ENCODE data around the gene RSPO1. TPM values are rescaled to one million over a fixed set of nuclear protein-coding genes. Genes with fewer than 3 reads are reported as not detected.

The RSPO1 gene
- total and polyA plus RNA-seq, 2 of the 4 experiments (the other 2 are of a cell fraction) = not detected

DNA sequence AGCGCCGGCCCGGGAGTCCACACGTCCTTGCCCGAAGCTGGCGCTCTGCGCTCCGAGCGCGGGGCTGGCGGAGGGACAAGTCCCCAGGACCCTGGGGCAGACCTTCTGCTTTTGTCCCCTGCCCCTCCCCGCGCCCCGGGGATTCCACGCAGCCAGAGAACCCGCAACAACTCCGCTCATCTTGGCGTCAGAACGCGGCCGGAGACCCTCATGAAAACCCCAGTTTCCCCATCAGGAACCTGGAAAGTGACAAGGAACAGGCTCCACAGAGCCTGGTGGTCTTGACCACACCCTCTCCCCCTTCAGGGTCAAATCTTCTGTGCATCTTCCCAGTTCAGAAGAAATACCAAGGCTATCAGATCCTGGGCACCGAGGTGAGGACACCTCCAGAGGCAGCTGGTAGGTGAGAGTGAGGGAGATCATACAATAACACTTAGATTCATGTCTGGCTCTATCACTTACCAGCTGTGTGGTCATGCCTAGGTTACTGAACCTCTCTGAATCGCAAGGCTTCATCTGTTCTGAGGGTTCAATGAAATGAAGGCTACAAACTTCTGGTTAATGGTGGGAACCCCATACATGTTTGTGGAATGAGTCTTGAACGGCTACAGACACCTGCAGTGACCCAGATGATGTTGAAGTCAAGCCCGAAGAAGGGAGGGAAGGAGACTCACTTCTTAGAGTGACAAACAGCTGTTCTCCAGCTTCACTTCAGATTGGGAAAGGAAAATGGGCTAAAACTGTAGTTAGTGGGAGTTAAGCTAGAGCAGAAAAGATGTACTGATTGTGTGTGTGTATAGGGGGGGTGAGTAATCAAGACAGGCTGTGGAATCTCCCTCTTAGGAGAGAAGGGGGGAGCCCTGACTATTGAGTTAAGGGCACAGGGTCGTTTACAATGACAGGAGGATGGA is 555 bp upstream of the RSPO1 start:
- Histone ChIP-seq H2BK5ac (ENCODE audit: low read depth, low read length, poor library complexity, severe bottlenecking) (no peak overlapping the region), H3K4ac (ENCODE audit: low read depth, low read length) (no peak overlapping the region), H3K9me1 (ENCODE audit: insufficient read depth, low read length) (no peaks in the 10 kb centered on the region), H2BK20ac (ENCODE audit: low read depth, low read length) (no peak overlapping the region), H3K14ac (replicated peaks; ENCODE audit: low read depth, low read length) (no peak overlapping the region), H3K4me3 (ENCODE audit: insufficient read depth, low read depth, low read length) (no peak overlapping the region), H3K9ac (ENCODE audit: low read depth, low read length) (no peak overlapping the region), H3K79me1 (ENCODE audit: low read depth in 1 of 2, low read length in 2 of 2) (no peaks in the 10 kb centered on the region), H4K20me1 (ENCODE audit: insufficient read depth, low read length) (no peaks in the 10 kb centered on the region), H3K4me1 (ENCODE audit: control insufficient read depth, insufficient read depth, low read length) (no peaks in the 10 kb centered on the region), H3K27ac (ENCODE audit: insufficient read depth, low read length) (no peak overlapping the region), H4K91ac (ENCODE audit: insufficient read depth, low read depth, low read length) (no peak overlapping the region), H3K27me3 (ENCODE audit: control insufficient read depth, insufficient read depth, low read length) (peaks cover 79% of the 10 kb centered on the region), H2AFZ (replicated peaks; ENCODE audit: low read length, poor library complexity) (no peak overlapping the region), H2AK5ac (ENCODE audit: low read depth, low read length) (no peak overlapping the region), H4K8ac (ENCODE audit: low read depth in 2 of 2, low read length in 2 of 2) (no peak overlapping the region), H3K18ac (ENCODE audit: low read depth, low read length) (no peak overlapping the region), H3K56ac (ENCODE audit: extremely low read depth, insufficient read depth, low read length) (no peak overlapping the region), H3K36me3 (ENCODE audit: control insufficient read depth, insufficient read depth, low read length) (no peaks in the 10 kb centered on the region), H3K9me3 (ENCODE audit: control insufficient read depth, insufficient read depth, low read length) (no peaks in the 10 kb centered on the region), H2BK15ac (ENCODE audit: low read depth, low read length) (no peak overlapping the region), H3K4me2 (ENCODE audit: low read depth, low read length) (no peak overlapping the region; the same call in 1 of the 2 replicates), H2BK120ac (ENCODE audit: low read depth, low read length) (no peak overlapping the region), H2AK9ac (replicated peaks; ENCODE audit: low read depth, low read length, poor library complexity) (no peak overlapping the region), H3K23ac (ENCODE audit: low read depth, low read length) (no peak overlapping the region), H4K5ac (ENCODE audit: low read depth, low read length) (no peak overlapping the region)
- ChIA-PET POLR2A (ENCODE audit: unreplicated experiment) (no interaction called here), CTCF (no interaction called here)
- no peak for TF ChIP-seq NFE2L2 (IDR thresholded peaks at IDR 0.05; ENCODE audit: low read depth, low read length)
- TF ChIP-seq RCOR1 (IDR thresholded peaks at IDR 0.05; ENCODE audit: insufficient replicate concordance, low read length) = no peak
- no peak for TF ChIP-seq BHLHE40 (IDR thresholded peaks at IDR 0.05; ENCODE audit: low read depth, low read length)
- TF ChIP-seq CEBPB (IDR thresholded peaks at IDR 0.05; ENCODE audit: low read depth, low read length) = no peak
- TF ChIP-seq RAD21 (IDR thresholded peaks at IDR 0.05; ENCODE audit: low read length) = no peak
- TF ChIP-seq, protein P1, sequence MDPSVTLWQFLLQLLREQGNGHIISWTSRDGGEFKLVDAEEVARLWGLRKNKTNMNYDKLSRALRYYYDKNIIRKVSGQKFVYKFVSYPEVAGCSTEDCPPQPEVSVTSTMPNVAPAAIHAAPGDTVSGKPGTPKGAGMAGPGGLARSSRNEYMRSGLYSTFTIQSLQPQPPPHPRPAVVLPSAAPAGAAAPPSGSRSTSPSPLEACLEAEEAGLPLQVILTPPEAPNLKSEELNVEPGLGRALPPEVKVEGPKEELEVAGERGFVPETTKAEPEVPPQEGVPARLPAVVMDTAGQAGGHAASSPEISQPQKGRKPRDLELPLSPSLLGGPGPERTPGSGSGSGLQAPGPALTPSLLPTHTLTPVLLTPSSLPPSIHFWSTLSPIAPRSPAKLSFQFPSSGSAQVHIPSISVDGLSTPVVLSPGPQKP (IDR thresholded peaks at IDR 0.05; ENCODE audit: borderline replicate concordance, low read depth, low read length) = no peak
- TF ChIP-seq MAFK (IDR thresholded peaks at IDR 0.05; ENCODE audit: low read depth, low read length) = no peak
- in situ Hi-C loops (cut with MboI; ENCODE audit: low sequenced_read_pairs) (no loop called here), intact Hi-C loops (cut with micrococcal nuclease) (loop anchor here (2.0 kb wide), 1 partner anchor 32 kb away; no protein-coding TSS in a partner anchor), dilution Hi-C loops (cut with HindIII; ENCODE audit: low sequenced_read_pairs, unreplicated experiment) (no loop called here)
- DNase-seq = no peak
- no TSS peak for BruUV-seq (replicated peaks)
- ATAC-seq (ENCODE audit: low read depth) = no peak
- 7% methylated on average over 22 of the region's 26 CpGs; no CpG with 5 or more reads in 1 of the 2 experiments for WGBS, 2 experiments (ENCODE audit: extremely low coverage in 2 of 2, insufficient read length in 1 of 2)

Data from IMR-90 (cell line).